ENCODE measurements around the gene SLC38A5.

Gene SLC38A5

GRCh38 chrX:48472851-48473703 is 3.0 kb upstream of the SLC38A5 start:
- no peak overlapping the region for H2AFZ ChIP-seq
- no peak overlapping the region for H3K4me3 ChIP-seq (ENCODE audit: low read depth, low read length)
- no peak overlapping the region for H3K9ac ChIP-seq
- H3K9me3 ChIP-seq (ENCODE audit: control insufficient read depth, low read length), result no peaks in the 10 kb centered on the region
- no peaks in the 10 kb centered on the region for H3K79me2 ChIP-seq
- no peak overlapping the region for H3K4me2 ChIP-seq (ENCODE audit: low read length)
- no peak overlapping the region for H3K27ac ChIP-seq
- no peak for TF ChIP-seq CTCF (IDR thresholded peaks at IDR 0.05)
- H3K27me3 ChIP-seq (ENCODE audit: control insufficient read depth, insufficient read depth, low read length), result no peaks in the 10 kb centered on the region
- H3K36me3 ChIP-seq (ENCODE audit: control insufficient read depth, insufficient read depth, low read length), result no peaks in the 10 kb centered on the region
- no peaks in the 10 kb centered on the region for H3K4me1 ChIP-seq

GRCh38 chrX:48472225-48472624 is 2.2 kb upstream of the SLC38A5 start:
- Histone ChIP-seq H3K27ac (no peak overlapping the region), H3K4me3 (ENCODE audit: low read depth, low read length) (no peak overlapping the region), H3K27me3 (ENCODE audit: control insufficient read depth, insufficient read depth, low read length) (no peaks in the 10 kb centered on the region), H3K9ac (no peak overlapping the region), H3K9me3 (ENCODE audit: control insufficient read depth, low read length) (no peaks in the 10 kb centered on the region), H3K4me2 (ENCODE audit: low read length) (no peak overlapping the region), H3K36me3 (ENCODE audit: control insufficient read depth, insufficient read depth, low read length) (no peaks in the 10 kb centered on the region), H3K4me1 (no peaks in the 10 kb centered on the region), H2AFZ (no peak overlapping the region), H3K79me2 (no peaks in the 10 kb centered on the region)
- TF ChIP-seq CTCF (IDR thresholded peaks at IDR 0.05), result no peak

GRCh38 chrX:48471504-48471903 is 1.4 kb upstream of the SLC38A5 start:
- H3K27me3 ChIP-seq (ENCODE audit: control insufficient read depth, insufficient read depth, low read length), result no peaks in the 10 kb centered on the region
- H3K36me3 ChIP-seq (ENCODE audit: control insufficient read depth, insufficient read depth, low read length), result no peaks in the 10 kb centered on the region
- H3K4me2 ChIP-seq (ENCODE audit: low read length), result no peak overlapping the region
- no peak for TF ChIP-seq CTCF (IDR thresholded peaks at IDR 0.05)
- no peak overlapping the region for H2AFZ ChIP-seq
- H3K79me2 ChIP-seq, result no peaks in the 10 kb centered on the region
- H3K4me3 ChIP-seq (ENCODE audit: low read depth, low read length), result no peak overlapping the region
- H3K9ac ChIP-seq, result no peak overlapping the region
- H3K4me1 ChIP-seq, result no peaks in the 10 kb centered on the region
- no peaks in the 10 kb centered on the region for H3K9me3 ChIP-seq (ENCODE audit: control insufficient read depth, low read length)
- H3K27ac ChIP-seq, result no peak overlapping the region

- Histone ChIP-seq H3K27ac (no peak overlapping the region), H3K79me2 (no peaks in the 10 kb centered on the region), H3K4me2 (ENCODE audit: low read length) (no peak overlapping the region), H3K27me3 (ENCODE audit: control insufficient read depth, insufficient read depth, low read length) (no peaks in the 10 kb centered on the region), H3K9me3 (ENCODE audit: control insufficient read depth, low read length) (no peaks in the 10 kb centered on the region), H2AFZ (no peak overlapping the region), H3K36me3 (ENCODE audit: control insufficient read depth, insufficient read depth, low read length) (no peaks in the 10 kb centered on the region), H3K9ac (no peak overlapping the region), H3K4me3 (ENCODE audit: low read depth, low read length) (no peak overlapping the region), H3K4me1 (no peaks in the 10 kb centered on the region)
- TF ChIP-seq CTCF (IDR thresholded peaks at IDR 0.05), result no peak
Observed at GRCh38 chrX:48470833-48471118, 716 bp upstream of the SLC38A5 start.
